ENCODE measurements around the gene TADA2B.
A peak's percentile ranks its signal among the peaks of the same experiment; 100 is the strongest.

TADA2B gene

GRCh38 chr4:7061815-7062214, 18.6 kb downstream of the TADA2B start:
- no peak for TF ChIP-seq CTCF (IDR thresholded peaks at IDR 0.05; ENCODE audit: low read length, missing control alignments)
- DNase-seq (ENCODE audit: low read depth), result no peak
- H3K4me3 ChIP-seq (replicated peaks; ENCODE audit: low read depth, low read length), result no peak overlapping the region

- no peak overlapping the region for H3K4me3 ChIP-seq (replicated peaks; ENCODE audit: low read depth, low read length)
- DNase-seq (ENCODE audit: low read depth), result no peak
- TF ChIP-seq CTCF (IDR thresholded peaks at IDR 0.05; ENCODE audit: low read length, missing control alignments), result no peak
Measured at GRCh38 chr4:7062816-7063215, 19.6 kb downstream of the TADA2B start.

DNA sequence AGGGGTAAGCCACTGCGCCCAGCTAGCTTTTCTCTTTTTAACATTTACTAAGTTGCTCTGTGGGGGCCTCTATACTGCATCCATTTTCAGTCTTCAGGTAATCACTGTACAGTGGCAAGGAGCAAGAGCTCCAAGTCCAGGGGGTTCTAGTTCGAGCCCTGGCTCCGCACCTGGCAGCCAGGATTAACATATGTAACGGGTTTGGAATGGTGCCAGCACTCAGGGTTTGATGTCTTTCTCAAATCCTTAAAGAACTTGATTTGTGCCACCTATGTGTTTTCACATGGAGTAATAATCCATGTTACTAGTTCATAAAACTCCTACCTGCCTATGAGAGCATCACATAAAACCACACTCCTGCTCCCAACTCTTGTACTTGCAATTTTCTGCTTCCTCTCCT, 20.2 kb downstream of the TADA2B start:
- H3K4me3 ChIP-seq (replicated peaks; ENCODE audit: low read depth, low read length), result no peak overlapping the region
- no peak for DNase-seq (ENCODE audit: low read depth)
- TF ChIP-seq CTCF (IDR thresholded peaks at IDR 0.05; ENCODE audit: low read length, missing control alignments), result no peak

DNA sequence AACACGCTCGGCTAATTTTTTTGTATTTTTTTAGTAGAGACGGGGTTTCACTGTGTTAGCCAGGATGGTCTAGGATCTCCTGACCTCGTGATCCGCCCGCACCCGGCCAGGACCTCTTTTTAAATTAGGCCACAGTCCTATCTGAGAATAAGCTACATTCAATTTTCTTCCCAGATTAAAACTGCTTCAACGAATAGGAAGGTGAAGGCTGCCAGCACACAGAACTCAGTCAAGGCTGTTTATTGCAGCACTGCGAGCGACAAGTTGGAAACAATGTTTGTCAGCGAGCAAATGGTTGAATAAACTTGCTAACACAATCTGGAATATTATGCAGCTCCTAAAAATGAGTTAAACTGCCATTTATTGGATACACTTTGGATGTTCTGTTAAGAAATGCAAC, 22.8 kb downstream of the TADA2B start:
- no peak overlapping the region for H3K4me3 ChIP-seq (replicated peaks; ENCODE audit: low read depth, low read length)
- TF ChIP-seq CTCF (IDR thresholded peaks at IDR 0.05; ENCODE audit: low read length, missing control alignments), result no peak
- DNase-seq (ENCODE audit: low read depth), result no peak

GRCh38 chr4:7066493-7066892, 23.3 kb downstream of the TADA2B start:
- no peak for DNase-seq (ENCODE audit: low read depth)
- TF ChIP-seq CTCF (IDR thresholded peaks at IDR 0.05; ENCODE audit: low read length, missing control alignments), result no peak
- peak overlapping the region; percentile 79 for H3K4me3 ChIP-seq (replicated peaks; ENCODE audit: low read depth, low read length)

DNA sequence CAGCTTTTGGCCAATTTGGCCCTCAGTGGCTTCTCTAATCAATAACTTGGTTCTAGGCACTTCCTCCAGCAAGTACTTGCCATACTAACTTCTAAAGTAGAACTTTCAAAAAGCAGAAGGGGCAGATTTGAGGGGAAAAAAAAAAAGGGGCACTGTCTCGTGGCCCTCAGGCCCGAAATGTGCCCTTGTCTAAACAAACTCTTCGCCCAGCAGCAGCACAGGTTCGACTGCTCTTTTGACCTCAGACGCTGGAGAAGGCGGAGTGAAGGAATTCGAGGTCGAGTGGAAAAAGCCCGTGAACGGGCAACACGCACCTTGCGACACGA, 23.9 kb downstream of the TADA2B start:
- no peak for DNase-seq (ENCODE audit: low read depth)
- TF ChIP-seq CTCF (IDR thresholded peaks at IDR 0.05; ENCODE audit: low read length, missing control alignments), result no peak

GRCh38 chr4:7067452-7068278, 24.5 kb downstream of the TADA2B start, which contains the start of gene GRPEL1:
Gene GRPEL1, minus strand, starts transcription at chr4:7068064. Its CDS starts 32 bp downstream, at chr4:7068032.
- TF ChIP-seq CTCF (IDR thresholded peaks at IDR 0.05; ENCODE audit: low read length, missing control alignments), result no peak

More for the DNA sequence above, 23.9 kb downstream of the TADA2B start:
- H3K4me3 ChIP-seq (replicated peaks; ENCODE audit: low read depth, low read length), result peak overlapping the region; percentile 79

More at GRCh38 chr4:7067452-7068278, 24.5 kb downstream of the TADA2B start, which contains the start of gene GRPEL1:
- peak; percentile 99 for DNase-seq (ENCODE audit: low read depth)
- H3K4me3 ChIP-seq (replicated peaks; ENCODE audit: low read depth, low read length), result peak within 1 kb of the TSS; percentile 79
